Pulmonary artery endothelial cell (primary cell): ENCODE measurements around the gene LMO7. TPM values are rescaled to one million over a fixed set of nuclear protein-coding genes. Genes with fewer than 3 reads are reported as not detected.

Experiments used
- DNase-seq: peaks from one replicate; pipeline ENCODE4 v3.0.0-alpha.2; 2011; ENCODE audit warnings: low read depth, low spot score
- total RNA-seq: library from RNA; depleted of rRNA; stranded (reverse); fragments of >200 nt; gene quantifications from 2 replicates; pipeline ENCODE4 v1.2.3, GENCODE V29; 2014

LMO7 gene
- 18.1 and 20.6 TPM in 2 replicates for total RNA-seq

- DNase-seq = no peak
Measured at GRCh38 chr13:75635828-75636435, at the start of gene LMO7. Gene LMO7 (plus strand): TSS chr13:75636330. CDS start chr13:75636658, 328 bp downstream.

GRCh38 chr13:75587679-75588078 is 48.5 kb upstream of the LMO7 start:
- no peak for DNase-seq

GRCh38 chr13:75596657-75597182 is 39.4 kb upstream of the LMO7 start:
- no peak for DNase-seq

DNA sequence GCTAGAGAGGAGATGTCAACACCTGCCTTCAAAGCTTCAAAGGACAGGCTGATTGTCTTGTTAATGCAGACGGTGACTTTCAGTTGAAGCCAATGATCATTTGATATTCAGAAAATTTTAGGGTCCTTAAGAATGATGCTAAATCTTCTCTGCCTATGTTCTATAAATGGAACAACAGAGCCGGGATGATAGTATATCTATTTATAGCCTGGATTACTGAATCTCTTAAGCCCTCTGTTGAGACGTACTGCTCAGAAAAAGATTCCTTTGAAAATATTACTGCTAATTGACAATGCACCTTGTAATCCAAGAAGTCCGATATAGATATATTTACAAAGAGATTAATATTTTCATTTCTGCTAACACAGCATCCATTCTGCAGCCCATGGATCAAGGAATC is 35.8 kb upstream of the LMO7 start:
- DNase-seq = no peak

DNA sequence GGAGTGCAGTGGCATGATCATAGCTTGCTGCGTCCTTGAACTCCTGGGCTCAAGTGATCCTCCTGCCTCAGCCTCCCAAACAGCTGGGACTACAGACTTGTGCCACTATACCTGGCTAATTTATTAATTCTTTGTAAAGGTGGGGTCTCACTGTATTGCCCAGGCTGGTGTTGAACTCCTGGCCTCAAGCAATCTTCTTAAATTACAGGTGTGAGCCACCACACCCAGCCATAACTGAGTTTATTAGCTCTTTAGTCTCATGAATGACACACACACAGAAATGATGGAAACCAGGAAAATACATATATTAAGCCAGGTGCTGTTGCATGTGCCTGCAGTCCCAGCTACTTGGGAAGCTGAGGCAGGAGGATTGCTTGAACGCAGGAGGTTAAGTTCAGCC is 33.1 kb upstream of the LMO7 start:
- DNase-seq = no peak

- no peak for DNase-seq
Measured at GRCh38 chr13:75607447-75607846, 28.7 kb upstream of the LMO7 start.

DNA sequence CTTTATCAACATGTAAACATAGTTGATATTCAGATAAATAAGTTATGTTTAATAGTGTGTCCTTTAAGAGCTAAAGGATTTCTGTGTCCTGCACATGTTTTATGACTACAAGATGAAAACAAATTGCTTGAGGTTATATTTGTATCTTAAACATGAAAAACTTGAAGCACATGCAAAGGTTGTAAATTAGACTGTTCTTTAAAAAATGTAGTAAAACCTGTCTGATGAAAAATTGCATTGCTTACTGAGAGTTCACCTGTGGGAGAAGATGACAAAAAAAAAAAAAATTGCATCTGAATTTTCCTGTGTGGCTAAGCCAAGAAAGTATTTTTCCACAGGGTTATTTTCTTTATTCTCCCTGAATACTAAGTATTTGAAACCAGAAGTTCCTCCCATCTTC is 25.7 kb upstream of the LMO7 start:
- DNase-seq = no peak

DNA sequence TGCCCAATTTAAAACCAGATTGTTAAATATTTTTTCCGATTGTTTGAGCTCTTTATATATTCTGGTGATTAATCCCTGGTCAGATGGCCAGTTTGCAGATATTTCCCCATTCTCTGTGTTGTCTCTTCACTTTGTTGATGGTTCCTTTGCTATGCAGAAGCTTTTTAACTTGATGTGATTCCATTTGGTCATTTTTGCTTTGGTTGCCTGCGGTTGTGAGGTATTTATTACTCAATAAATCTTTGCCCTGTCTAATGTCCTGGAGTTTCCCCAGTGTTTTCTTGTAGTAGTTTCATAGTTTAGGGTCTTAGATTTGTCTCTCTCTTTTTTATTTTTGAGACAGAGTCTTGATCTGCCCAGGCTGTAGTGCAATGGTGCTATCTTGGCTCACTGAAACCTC is 23.8 kb upstream of the LMO7 start:
- DNase-seq = no peak

DNA sequence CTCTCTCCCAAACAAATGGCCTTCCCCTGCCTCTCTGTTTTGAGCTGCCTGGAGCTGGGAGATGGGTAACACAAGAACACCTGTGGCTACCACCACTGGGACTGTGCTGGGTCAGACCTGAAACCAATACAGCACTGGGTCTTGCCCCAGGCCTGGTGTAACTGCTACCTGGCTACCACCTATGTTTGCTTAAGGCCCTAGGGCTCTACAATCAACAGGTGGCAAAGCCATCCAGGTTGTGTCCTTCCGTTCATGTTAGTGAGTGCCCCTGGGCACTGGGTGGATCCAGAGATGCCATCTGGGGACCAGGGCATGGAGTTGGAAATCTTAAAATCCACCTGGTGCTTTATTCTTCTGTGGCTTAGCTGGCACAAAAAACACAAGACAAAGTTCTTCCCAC is 18.9 kb upstream of the LMO7 start:
- DNase-seq = no peak

DNA sequence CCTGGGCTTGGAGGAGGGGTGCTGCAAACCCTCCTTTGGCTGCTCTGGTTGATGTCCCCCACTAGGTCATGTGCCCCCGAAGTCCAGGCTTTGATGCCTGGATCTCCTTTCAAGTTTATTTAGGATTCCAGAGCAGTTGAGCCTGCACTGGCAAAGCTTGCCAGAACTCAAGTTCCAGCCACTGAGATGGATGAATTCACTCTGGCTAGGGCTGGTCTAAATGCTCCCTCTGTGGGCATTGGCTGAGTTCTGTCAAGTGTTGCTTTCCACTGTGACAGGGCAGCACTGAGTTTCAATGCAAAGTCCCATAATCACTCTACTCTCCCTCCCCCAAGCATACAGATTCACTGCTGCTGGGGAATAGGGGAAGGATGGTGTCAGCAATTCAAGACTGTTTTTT is 17.8 kb upstream of the LMO7 start:
- DNase-seq = no peak

GRCh38 chr13:75620020-75620419 is 16.1 kb upstream of the LMO7 start:
- no peak for DNase-seq

DNA sequence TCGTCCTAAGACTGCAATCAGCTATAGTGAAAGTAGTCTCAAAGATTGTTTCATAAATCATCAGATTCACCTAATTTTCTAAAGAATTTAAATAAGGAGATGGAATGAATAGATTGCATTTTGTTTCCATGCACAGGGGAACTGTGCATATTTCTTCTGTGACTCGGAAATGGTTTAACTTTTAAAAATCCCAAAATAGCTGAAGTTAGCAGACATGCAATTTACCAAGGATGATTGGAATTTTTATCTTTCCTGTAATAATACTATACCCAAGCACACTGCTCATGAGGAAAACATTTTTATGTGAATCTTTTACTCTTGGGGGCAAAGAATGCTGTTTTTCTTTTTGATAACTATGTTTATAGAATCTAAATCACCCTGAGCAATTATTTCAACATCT is 15.0 kb upstream of the LMO7 start:
- no peak for DNase-seq

GRCh38 chr13:75628801-75629200 is 7.3 kb upstream of the LMO7 start:
- DNase-seq = no peak

- no peak for DNase-seq
Measured at GRCh38 chr13:75633285-75633684, 2.8 kb upstream of the LMO7 start.

- no peak for DNase-seq
Measured at GRCh38 chr13:75635101-75635827, 866 bp upstream of the LMO7 start.

DNA sequence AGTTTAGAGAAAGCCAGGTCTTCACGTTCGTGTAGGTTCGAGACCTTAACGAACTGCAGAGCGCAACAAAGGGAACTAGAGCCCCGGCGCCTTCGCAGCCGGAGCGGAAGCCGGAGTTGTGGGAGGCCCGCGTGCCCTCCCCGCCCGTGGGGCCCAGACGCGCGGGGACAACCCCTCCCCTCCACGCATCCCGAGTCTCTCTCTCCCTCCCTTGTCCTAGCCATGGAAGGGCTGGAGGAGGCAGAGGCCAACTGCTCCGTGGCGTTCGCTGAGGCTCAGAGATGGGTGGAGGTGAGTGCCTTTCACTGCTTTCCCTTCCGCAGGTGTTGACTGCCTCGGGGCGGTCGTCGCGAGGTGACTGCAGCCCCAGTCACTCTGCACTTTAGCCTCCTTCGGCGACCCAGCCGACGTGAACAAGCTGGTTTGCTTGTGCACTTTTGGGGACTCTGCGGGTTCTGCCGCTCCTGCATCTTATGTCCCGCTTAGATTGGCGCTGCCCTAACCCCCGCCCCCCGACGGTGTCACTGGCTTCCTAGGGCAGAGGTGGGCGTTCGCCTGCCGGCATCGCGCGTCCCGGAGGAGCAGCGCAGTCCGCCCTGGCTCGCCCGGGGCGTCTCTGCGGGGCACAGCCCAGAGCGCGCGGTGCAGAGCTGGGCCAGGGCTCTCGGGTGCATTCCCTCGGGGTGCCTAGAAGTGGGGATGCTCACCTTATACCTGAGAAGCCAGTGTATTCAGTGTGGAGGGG is 478 bp downstream of the LMO7 start:
- no peak for DNase-seq

- no peak for DNase-seq
Measured at GRCh38 chr13:75637181-75637750, 1.1 kb downstream of the LMO7 start.

GRCh38 chr13:75639454-75639853 is 3.3 kb downstream of the LMO7 start:
- no peak for DNase-seq

- no peak for DNase-seq
Measured at GRCh38 chr13:75641026-75641425, 4.9 kb downstream of the LMO7 start.

DNA sequence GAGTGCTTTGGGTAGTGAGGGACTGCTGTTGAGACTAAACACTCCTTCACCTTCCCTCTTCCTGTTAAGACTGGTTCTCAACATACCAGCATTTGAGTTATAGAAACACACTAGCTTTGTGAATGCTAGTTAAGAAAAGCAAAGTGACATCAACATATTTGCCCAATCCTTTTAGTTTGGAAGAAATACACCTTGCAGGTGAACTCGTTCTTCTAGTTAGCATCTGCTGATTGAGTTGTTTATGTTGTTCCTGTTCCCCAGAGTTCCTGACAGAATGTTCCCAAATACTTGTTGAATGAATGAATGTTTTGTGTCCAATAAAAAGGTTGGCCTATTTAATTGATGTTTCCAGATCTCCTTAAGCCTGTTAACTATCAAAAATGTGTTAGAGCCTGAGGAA is 7.1 kb downstream of the LMO7 start:
- DNase-seq = no peak

DNA sequence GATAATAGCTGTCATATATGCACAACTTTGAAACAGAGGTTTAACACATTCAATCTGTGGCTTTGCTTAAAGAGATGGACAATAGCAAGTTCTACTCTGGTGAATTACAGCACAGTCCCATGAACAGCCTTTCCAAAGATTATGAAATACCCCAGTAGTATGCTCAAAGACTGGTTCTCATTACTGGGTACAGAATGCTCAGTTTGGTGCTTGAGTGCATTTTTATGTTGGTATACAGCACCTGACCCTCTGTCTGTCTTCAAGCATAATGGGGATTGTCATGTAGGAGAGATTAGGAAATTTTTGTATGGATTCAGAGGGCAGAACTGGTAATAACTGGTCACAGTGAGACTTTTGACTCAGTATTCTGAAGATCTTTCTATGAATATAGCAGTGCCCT is 7.6 kb downstream of the LMO7 start:
- no peak for DNase-seq

- no peak for DNase-seq
Measured at GRCh38 chr13:75645141-75645540, 9.0 kb downstream of the LMO7 start.
